Dendritic cell treated with granulocyte-macrophage colony-stimulating factor and Interleukin-4, amounts not matched to agents 40 ng/mL and 50 ng/mL, for 4 days (primary cell): ENCODE measurements around the gene ZNF80.
"Not testable (repeated sequence)": the region's sequence is repeated elsewhere in the genome, so short reads cannot be mapped to it uniquely, and the experiment has no call there.

ENCODE experiments used
- H3K27ac Mint-ChIP-seq: one replicate; pipeline ENCODE4 v1.8.0; 2022; ENCODE audit warnings: mild to moderate bottlenecking, mixed read lengths
- H3K27me3 Mint-ChIP-seq: one replicate; pipeline ENCODE4 v1.8.0; 2022; ENCODE audit warnings: mild to moderate bottlenecking, mixed read lengths
- H3K36me3 Mint-ChIP-seq: one replicate; pipeline ENCODE4 v1.8.0; 2022; ENCODE audit warnings: low read depth, mixed read lengths
- H3K4me1 Mint-ChIP-seq: one replicate; pipeline ENCODE4 v1.8.0; 2022; ENCODE audit warnings: low read depth, mixed read lengths
- H3K4me3 Mint-ChIP-seq: one replicate; pipeline ENCODE4 v1.8.0; 2022; ENCODE audit warnings: mild to moderate bottlenecking, moderate library complexity, mixed read lengths
- H3K9me3 Mint-ChIP-seq: one replicate; pipeline ENCODE4 v1.8.0; 2022; ENCODE audit warnings: mixed read lengths
- intact Hi-C: fragments of 100-400 bp; cut with micrococcal nuclease; formaldehyde crosslinking; loops from one replicate; pipeline ENCODE4 v1.15.0; 2022

Gene ZNF80

DNA sequence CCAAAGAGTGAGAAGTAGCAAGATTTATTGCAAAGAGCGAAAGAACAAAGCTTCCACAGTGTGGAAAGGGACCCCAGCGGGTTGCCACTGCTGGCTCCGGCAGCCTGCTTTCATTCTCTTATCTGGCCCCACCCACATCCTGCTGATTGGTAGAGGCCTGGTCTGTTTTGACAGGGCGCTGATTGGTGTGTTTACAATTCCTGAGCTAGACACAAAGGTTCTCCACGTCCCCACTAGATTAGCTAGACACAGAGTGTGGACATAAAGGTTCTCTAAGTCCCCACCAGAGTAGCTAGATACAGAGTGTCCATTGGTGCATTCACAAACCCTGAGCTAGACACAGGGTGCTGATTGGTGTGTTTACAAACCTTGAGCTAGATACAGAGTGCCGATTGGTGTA is at the start of gene ZNF80:
Gene ZNF80, minus strand, starts transcription at position 101 of the 400 bp plus-strand sequence. CDS start 504 bp downstream, outside the sequence.
- H3K4me3 Mint-ChIP-seq, H3K27ac Mint-ChIP-seq, H3K4me1 Mint-ChIP-seq, H3K9me3 Mint-ChIP-seq, H3K27me3 Mint-ChIP-seq, intact Hi-C loops, H3K36me3 Mint-ChIP-seq: not testable (repeated sequence)

DNA sequence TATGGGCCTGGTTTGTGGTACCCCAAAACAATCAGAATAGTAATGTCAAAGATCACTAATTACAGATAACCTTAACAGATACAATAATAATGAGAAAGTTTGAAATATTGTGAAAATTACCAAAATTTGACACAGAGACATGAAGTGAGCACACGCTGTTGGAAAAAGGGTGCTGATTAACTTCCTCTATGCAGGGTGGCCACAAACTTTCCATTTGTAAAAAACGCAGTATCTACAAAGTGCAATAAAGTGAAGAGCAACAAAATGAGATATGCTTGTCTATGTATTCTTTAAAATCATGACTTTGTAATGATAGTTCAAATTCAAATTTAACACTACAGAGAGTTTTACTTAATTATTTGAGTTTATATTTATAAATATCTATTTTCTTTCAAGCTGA is 48.9 kb upstream of the ZNF80 start:
- H3K36me3 Mint-ChIP-seq = no peaks in the 10 kb centered on the region
- H3K4me3 Mint-ChIP-seq = no peak overlapping the region
- intact Hi-C loops = no loop called here
- H3K27ac Mint-ChIP-seq = no peak overlapping the region
- no peaks in the 10 kb centered on the region for H3K9me3 Mint-ChIP-seq
- H3K4me1 Mint-ChIP-seq = peaks cover 5% of the 10 kb centered on the region
- H3K27me3 Mint-ChIP-seq = no peaks in the 10 kb centered on the region

DNA sequence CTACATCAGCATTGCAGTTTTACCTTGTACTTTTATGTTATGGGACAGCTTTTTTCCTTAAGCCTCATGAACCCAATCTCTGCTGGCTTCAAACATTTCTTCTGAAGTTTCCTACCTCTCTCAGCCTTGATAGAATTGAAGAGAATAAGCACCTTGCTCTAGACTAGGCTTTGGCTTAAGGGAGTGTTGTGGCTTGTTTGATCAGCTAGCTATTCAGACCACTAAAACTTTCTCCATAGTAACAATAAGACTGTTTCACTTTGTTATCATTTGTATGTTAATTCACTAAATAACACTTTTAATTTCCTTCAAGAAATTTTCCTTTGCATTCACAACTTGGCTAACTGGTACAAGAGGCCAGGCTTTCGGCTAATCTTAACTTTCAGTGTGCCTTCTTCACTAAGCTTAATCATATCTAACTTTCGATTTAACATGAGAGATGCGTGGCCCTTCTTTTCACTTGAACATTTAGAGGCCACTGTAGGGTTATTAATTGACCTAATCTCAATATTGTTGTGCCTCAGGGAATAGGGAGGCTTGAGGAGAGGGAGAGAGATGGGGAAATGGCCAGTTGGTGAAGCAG is 48.4 kb upstream of the ZNF80 start:
- Mint-ChIP-seq H3K36me3 (no peaks in the 10 kb centered on the region), H3K4me1 (peaks cover under 1% of the 10 kb centered on the region), H3K9me3 (no peaks in the 10 kb centered on the region), H3K27me3 (no peaks in the 10 kb centered on the region), H3K27ac (no peak overlapping the region), H3K4me3 (no peak overlapping the region)
- intact Hi-C loops = no loop called here

DNA sequence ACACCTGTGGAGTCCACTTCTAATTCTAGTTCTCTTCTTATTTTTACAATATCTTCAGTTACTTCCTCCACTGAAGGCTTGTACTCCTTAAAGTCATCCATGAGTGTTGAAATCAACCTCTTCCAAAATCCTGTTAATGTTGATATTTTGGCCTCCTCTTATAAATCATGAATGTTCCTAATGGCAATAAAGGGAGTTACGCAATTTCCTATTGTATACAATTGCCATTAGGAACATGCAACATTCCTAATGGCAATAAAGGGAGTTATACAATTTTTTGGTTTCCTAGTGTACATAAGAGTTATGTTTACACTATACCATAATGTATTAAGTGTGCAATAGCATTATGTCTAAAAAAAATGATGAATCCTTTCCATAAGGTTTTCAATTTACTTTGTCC is 47.3 kb upstream of the ZNF80 start:
- intact Hi-C loops = no loop called here
- no peaks in the 10 kb centered on the region for H3K36me3 Mint-ChIP-seq
- H3K27ac Mint-ChIP-seq = no peak overlapping the region
- no peaks in the 10 kb centered on the region for H3K4me1 Mint-ChIP-seq
- no peaks in the 10 kb centered on the region for H3K9me3 Mint-ChIP-seq
- no peak overlapping the region for H3K4me3 Mint-ChIP-seq
- H3K27me3 Mint-ChIP-seq = no peaks in the 10 kb centered on the region

DNA sequence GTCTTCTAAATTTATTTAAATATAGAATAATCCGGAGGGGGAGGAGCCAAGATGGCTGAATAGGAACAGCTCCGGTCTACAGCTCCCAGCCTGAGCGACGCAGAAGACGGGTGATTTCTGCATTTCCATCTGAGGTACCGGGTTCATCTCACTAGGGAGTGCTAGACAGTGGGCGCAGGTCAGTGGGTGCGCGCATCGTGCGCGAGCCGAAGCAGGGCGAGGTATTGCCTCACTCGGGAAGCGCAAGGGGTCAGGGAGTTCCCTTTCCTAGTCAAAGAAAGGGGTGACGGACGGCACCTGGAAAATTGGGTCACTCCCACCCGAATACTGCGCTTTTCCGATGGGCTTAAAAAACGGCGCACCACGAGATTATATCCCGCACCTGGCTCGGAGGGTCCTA is 39.5 kb upstream of the ZNF80 start:
- H3K36me3 Mint-ChIP-seq, H3K27ac Mint-ChIP-seq, H3K4me3 Mint-ChIP-seq, H3K9me3 Mint-ChIP-seq, H3K4me1 Mint-ChIP-seq, intact Hi-C loops, H3K27me3 Mint-ChIP-seq: not testable (repeated sequence)

DNA sequence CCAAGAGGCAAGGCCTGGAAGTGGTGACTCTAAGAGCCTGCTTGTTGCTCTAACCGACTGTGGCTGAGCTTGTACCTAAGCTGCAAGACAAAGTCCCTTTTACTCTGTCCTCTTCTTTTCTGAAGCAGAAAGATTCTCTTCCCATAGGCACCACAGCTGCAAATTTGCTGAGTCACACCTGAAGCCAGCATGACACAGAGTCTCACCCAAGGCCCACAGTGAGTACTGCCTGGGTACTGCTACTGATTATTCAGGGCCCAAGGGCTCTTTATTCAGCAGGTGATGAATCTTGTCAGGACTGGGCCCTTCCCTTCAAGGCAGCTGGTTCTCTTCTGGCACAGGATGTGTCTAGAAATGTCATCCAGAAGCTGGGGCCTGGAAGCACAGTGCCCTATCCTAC is 37.6 kb upstream of the ZNF80 start:
- no peaks in the 10 kb centered on the region for H3K4me1 Mint-ChIP-seq
- H3K4me3 Mint-ChIP-seq = no peak overlapping the region
- no peaks in the 10 kb centered on the region for H3K27me3 Mint-ChIP-seq
- no peaks in the 10 kb centered on the region for H3K36me3 Mint-ChIP-seq
- intact Hi-C loops = no loop called here
- H3K9me3 Mint-ChIP-seq = peaks cover 4% of the 10 kb centered on the region
- H3K27ac Mint-ChIP-seq = no peak overlapping the region

DNA sequence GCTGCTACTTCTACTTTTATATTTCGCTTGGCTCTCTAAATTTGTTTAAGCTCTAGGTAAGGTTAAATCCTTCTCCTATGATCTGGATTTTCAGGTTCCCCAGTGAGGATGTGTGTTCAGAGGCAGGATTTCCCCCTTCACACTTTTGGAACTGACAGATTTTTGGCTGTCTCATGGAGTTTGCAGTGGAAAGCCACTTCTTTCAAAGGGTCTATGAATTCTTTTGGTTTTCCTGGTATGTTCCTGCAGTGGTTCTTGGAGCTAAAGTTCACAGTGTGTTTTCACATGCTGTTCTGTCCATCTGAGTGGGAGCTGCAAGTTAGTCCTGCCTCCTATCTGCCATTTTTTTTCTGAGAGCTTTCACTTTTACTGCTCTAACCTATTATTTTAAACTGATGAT is 34.9 kb upstream of the ZNF80 start:
- H3K9me3 Mint-ChIP-seq = peaks cover 16% of the 10 kb centered on the region
- no peaks in the 10 kb centered on the region for H3K36me3 Mint-ChIP-seq
- no peak overlapping the region for H3K4me3 Mint-ChIP-seq
- H3K27me3 Mint-ChIP-seq = no peaks in the 10 kb centered on the region
- intact Hi-C loops = no loop called here
- H3K4me1 Mint-ChIP-seq = no peaks in the 10 kb centered on the region
- no peak overlapping the region for H3K27ac Mint-ChIP-seq

DNA sequence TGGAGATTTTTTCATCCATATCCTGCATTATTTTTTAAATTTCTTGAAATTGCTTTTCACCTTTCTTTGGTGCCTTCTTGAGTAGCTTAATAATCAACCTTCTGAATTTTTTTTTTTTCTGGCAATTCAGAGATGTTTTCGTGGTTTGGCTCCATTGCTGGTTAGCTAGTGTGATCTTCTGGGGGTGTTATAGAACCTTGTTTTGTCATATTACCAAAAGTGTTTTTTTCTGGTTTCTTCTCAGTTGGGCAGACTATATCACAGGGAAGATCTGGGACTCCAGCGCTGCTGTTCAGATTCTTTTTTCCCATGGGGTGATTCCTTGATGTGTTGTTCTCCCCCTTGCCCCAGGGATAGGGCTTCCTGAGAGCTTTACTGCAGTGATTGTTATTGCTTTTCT is 32.6 kb upstream of the ZNF80 start:
- no peak overlapping the region for H3K4me3 Mint-ChIP-seq

DNA sequence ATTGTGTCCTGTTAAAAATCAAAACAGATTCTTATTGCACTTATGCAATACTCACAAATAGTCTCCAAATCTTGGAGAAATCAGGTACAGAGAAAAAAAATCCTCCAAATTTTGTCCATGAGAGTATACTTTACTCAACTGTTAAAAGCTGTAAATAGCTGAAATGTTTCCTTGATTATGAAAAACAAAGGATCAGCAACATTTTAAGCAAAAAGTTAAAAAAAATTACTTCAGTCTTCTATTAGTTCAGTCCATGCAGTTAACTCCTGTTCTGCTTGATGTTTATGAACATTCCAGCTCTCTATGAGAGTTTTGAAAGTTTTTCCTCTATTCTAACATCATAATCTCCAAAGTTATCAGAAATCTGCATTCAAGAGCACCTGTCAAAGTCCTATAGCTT is 22.8 kb upstream of the ZNF80 start:
- H3K27me3 Mint-ChIP-seq = no peaks in the 10 kb centered on the region
- intact Hi-C loops = no loop called here
- H3K36me3 Mint-ChIP-seq = no peaks in the 10 kb centered on the region
- no peak overlapping the region for H3K27ac Mint-ChIP-seq
- H3K4me3 Mint-ChIP-seq = no peak overlapping the region
- H3K4me1 Mint-ChIP-seq = no peaks in the 10 kb centered on the region
- H3K9me3 Mint-ChIP-seq = peaks cover 8% of the 10 kb centered on the region

More for the DNA sequence above, 32.6 kb upstream of the ZNF80 start:
- Mint-ChIP-seq H3K9me3 (peaks cover 23% of the 10 kb centered on the region), H3K27me3 (no peaks in the 10 kb centered on the region), H3K36me3 (no peaks in the 10 kb centered on the region), H3K4me1 (no peaks in the 10 kb centered on the region), H3K27ac (no peak overlapping the region)
- intact Hi-C loops = no loop called here

DNA sequence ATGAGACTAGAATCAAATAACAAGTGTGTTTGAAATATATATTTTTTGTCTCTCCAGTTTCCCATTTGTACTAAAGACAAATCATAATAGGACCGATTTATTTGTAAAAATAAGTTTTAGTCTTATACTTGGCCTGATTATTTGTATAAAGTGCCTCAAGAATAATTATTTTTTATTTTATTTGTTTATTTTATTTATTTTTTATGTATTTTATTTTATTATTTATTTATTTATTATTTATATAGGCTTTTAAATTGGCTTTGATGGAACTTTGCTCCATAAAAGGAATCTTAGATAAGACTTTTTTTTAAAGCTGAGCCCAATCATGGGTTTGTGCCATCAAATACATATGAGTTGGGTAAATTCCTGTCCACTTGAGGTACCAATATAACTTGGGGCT is 22.2 kb upstream of the ZNF80 start:
- Mint-ChIP-seq H3K4me1 (no peaks in the 10 kb centered on the region), H3K27me3 (no peaks in the 10 kb centered on the region), H3K27ac (no peak overlapping the region), H3K36me3 (no peaks in the 10 kb centered on the region), H3K9me3 (peaks cover 8% of the 10 kb centered on the region), H3K4me3 (no peak overlapping the region)
- intact Hi-C loops = no loop called here

DNA sequence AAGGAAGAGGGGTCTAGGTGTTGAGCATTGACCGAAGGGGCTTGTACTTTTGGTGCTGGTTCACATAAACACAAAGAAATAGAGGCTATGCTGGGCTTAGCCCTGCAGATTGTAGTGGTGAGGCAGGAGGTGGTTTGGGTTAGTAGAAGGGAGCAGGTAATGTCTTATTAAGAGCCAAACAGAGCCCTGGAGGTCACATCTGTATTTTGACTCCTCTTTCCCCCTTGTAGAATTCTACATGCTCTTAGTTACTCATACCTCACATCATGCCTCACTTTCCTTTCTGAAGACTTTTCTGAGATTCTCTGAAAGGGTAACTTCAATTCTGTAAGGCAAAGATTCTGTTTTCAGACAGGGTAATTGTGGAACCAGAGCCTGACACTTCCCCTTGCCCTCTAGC is 16.1 kb upstream of the ZNF80 start:
- H3K27ac Mint-ChIP-seq = no peak overlapping the region
- intact Hi-C loops = no loop called here
- H3K27me3 Mint-ChIP-seq = no peaks in the 10 kb centered on the region
- no peaks in the 10 kb centered on the region for H3K4me1 Mint-ChIP-seq
- peaks cover 3% of the 10 kb centered on the region for H3K9me3 Mint-ChIP-seq
- H3K4me3 Mint-ChIP-seq = no peak overlapping the region
- H3K36me3 Mint-ChIP-seq = no peaks in the 10 kb centered on the region

DNA sequence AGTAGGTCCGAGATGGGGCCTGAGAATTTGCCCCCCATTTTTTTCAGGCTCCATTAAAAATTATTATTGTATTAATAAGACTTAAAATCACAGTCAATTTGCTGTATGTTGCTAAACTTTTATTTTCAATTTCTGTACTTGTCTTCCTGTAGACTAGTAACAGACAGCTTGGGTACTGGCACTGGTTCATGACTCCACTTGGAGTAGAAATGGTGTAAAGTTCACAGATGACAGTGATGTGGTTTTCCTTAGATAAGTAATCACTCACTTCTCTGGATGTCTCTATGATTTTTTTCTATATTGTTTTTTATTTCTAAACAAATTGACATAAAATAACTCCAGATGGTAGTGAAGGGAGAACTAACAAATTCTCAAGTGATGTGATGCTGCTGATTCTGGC is 15.6 kb upstream of the ZNF80 start:
- Mint-ChIP-seq H3K27ac (no peak overlapping the region), H3K36me3 (no peaks in the 10 kb centered on the region), H3K9me3 (peaks cover under 1% of the 10 kb centered on the region), H3K27me3 (no peaks in the 10 kb centered on the region), H3K4me1 (no peaks in the 10 kb centered on the region), H3K4me3 (no peak overlapping the region)
- intact Hi-C loops = no loop called here

DNA sequence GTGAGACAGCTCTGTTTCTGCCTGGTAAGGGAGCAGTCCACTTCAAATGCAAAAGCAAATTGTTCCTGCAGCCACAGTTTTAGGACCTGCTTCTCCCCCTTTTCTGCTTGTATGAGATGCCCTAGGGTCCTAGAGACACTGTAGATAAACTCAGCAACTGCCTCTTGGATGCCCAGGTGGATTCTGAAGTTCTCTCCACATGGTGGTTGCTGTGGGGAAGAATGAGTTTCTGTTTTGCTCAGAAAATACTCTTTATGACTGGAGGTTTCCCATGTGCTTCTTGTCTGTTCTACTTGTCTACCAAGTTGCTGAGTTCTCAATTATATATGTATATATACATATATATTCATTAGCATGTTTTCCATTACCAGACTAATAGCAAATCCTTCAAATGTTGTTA is 5.6 kb upstream of the ZNF80 start:
- Mint-ChIP-seq H3K36me3 (no peaks in the 10 kb centered on the region), H3K4me3 (no peak overlapping the region), H3K4me1 (no peaks in the 10 kb centered on the region), H3K27ac (no peak overlapping the region), H3K9me3 (peaks cover 16% of the 10 kb centered on the region), H3K27me3 (no peaks in the 10 kb centered on the region)
- intact Hi-C loops = no loop called here

DNA sequence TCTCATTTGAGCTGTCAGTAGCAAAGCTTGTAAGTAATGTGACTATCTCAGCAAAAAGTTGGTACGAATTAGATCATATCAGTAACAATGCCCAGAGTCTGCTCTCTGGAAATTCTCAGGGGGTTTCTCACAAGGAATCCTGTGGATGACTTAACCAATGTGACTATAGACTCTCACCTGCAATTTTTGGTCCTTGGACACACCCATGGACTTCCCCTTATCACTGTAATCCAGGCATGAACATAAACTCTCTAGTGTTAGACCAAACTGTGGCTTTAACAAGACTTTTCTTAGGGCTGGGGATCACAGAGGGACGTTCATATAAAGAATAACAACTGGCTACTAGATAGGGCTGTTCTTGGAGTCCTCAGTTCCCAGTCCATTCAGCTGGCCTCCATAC is 3.9 kb upstream of the ZNF80 start:
- Mint-ChIP-seq H3K36me3 (no peaks in the 10 kb centered on the region), H3K9me3 (no peaks in the 10 kb centered on the region)

DNA sequence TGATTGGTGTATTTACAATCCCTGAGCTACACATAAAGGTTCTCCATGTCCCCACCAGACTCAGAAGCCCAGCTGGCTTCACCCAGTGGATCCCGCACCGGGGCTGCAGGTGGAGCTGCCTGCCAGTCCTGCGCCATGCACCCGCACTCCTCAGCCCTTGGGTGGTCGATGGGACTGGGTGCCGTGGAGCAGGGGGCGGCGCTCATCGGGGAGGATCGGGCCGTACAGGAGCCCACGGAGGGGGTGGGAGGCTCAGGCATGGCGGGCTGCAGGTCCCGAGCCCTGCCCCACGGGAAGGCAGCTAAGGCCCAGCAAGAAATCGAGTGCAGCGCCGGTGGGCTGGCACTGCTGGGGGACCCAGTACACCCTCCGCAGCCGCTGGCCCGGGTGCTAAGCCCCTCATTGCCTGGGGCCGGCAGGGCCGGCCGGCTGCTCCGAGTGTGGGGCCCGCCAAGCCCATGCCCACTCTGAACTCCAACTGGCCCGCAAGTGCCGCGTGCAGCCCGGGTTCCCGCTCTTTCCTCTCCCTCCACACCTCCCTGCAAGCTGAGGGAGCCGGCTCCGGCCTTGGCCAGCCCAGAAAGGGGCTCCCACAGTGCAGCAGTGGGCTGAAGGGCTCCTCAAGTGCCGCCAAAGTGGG is 888 bp upstream of the ZNF80 start:
- H3K27me3 Mint-ChIP-seq, H3K36me3 Mint-ChIP-seq, H3K4me1 Mint-ChIP-seq, H3K27ac Mint-ChIP-seq, H3K4me3 Mint-ChIP-seq, H3K9me3 Mint-ChIP-seq, intact Hi-C loops: not testable (repeated sequence)

More for the DNA sequence above, 3.9 kb upstream of the ZNF80 start:
- Mint-ChIP-seq H3K4me1 (no peaks in the 10 kb centered on the region), H3K27ac (no peak overlapping the region), H3K27me3 (no peaks in the 10 kb centered on the region), H3K4me3 (no peak overlapping the region)
- intact Hi-C loops = no loop called here
